Neural cell (in vitro differentiated cells): ENCODE data around the gene STARD5. TPM values are rescaled to one million over a fixed set of nuclear protein-coding genes. Genes with fewer than 3 reads are reported as not detected.

Experiments
- H2AFZ ChIP-seq: fragments of 200-600, 300-800 bp; sonication (generic), shearing (Covaris generic); 2 replicates; pipeline ENCODE4 v1.6.0; 2014; ENCODE audit warnings: low read depth, mild to moderate bottlenecking, antibody characterized with exemption, low read length, moderate library complexity
- H3F3A ChIP-seq: fragments of 200-600 bp; shearing (Covaris generic); 2 replicates; pipeline ENCODE4 v1.6.1; 2016; ENCODE audit warnings: mild to moderate bottlenecking, moderate library complexity, mixed read lengths, antibody characterized with exemption, low read length; ENCODE audit not compliant: insufficient read depth, poor library complexity, severe bottlenecking
- H3K27ac ChIP-seq: fragments of 200-600, 300-800 bp; sonication (generic), shearing (Covaris generic); 2 replicates; pipeline ENCODE4 v1.5.1; 2014; ENCODE audit warnings: mild to moderate bottlenecking, low read length, moderate library complexity
- H3K27me3 ChIP-seq: fragments of 300-800, 200-600 bp; sonication (generic), shearing (Covaris generic); 2 replicates; pipeline ENCODE4 v1.6.0; 2014; ENCODE audit warnings: mild to moderate bottlenecking, low read depth, low read length, moderate library complexity; ENCODE audit not compliant: insufficient read depth
- H3K36me3 ChIP-seq: fragments of 300-800, 200-600 bp; sonication (generic), shearing (Covaris generic); 2 replicates; pipeline ENCODE4 v1.5.1; 2014; ENCODE audit warnings: mild to moderate bottlenecking, antibody characterized with exemption, low read length, moderate library complexity; ENCODE audit not compliant: insufficient read depth
- H3K4me2 ChIP-seq: fragments of 300-800, 200-600 bp; sonication (generic), shearing (Covaris generic); 2 replicates; pipeline ENCODE4 v1.6.0; 2014; ENCODE audit warnings: mild to moderate bottlenecking, low read length
- H3K4me3 ChIP-seq: fragments of 300-800, 200-600 bp; sonication (generic), shearing (Covaris generic); 2 replicates; pipeline ENCODE4 v1.5.1; 2014; ENCODE audit warnings: mild to moderate bottlenecking, low read length, moderate library complexity
- H3K79me2 ChIP-seq: fragments of 200-600 bp; shearing (Covaris generic); replicated peaks from 2 replicates; pipeline ENCODE4 v1.6.0; 2014; ENCODE audit warnings: mild to moderate bottlenecking, low read length, moderate library complexity; ENCODE audit not compliant: insufficient read depth
- H3K9ac ChIP-seq: fragments of 300-800, 200-600 bp; sonication (generic), shearing (Covaris generic); 2 replicates; pipeline ENCODE4 v1.6.1; 2016; ENCODE audit warnings: mild to moderate bottlenecking, low read length, mixed read lengths
- H3K9me2 ChIP-seq: fragments of 200-600 bp; shearing (Covaris generic); 2 replicates; pipeline ENCODE4 v1.6.1; 2016; ENCODE audit warnings: mild to moderate bottlenecking, low read length, mixed read lengths; ENCODE audit not compliant: insufficient read depth
- H3K9me3 ChIP-seq: fragments of 200-600, 300-800 bp; sonication (generic), shearing (Covaris generic); 2 replicates; pipeline ENCODE4 v1.6.1; 2016; ENCODE audit warnings: mild to moderate bottlenecking, mixed run types, low read length, moderate library complexity, mixed read lengths
- H4K20me1 ChIP-seq: fragments of 200-600 bp; shearing (Covaris generic); 2 replicates; pipeline ENCODE4 v1.6.1; 2016; ENCODE audit warnings: mild to moderate bottlenecking, mixed run types; ENCODE audit not compliant: insufficient read depth
- CTCF ChIP-seq: fragments of 450-650 bp; IDR thresholded peaks from 2 replicates; pipeline ENCODE4 v1.5.1; 2014; ENCODE audit warnings: antibody characterized with exemption, mild to moderate bottlenecking, moderate library complexity; ENCODE audit not compliant: poor library complexity, severe bottlenecking
- EP300 ChIP-seq: fragments of 450-650 bp; conservative IDR thresholded peaks from 2 replicates; pipeline ENCODE4 v1.6.1; 2014; ENCODE audit warnings: antibody characterized with exemption, mild to moderate bottlenecking, moderate library complexity; ENCODE audit not compliant: poor library complexity, severe bottlenecking
- EZH2 ChIP-seq: fragments of 200-600, 300-800 bp; shearing (Covaris generic), sonication (generic); IDR thresholded peaks from 2 replicates; pipeline ENCODE4 v1.6.1; 2014; ENCODE audit warnings: antibody characterized with exemption, low read length, borderline replicate concordance, mild to moderate bottlenecking; ENCODE audit not compliant: insufficient read depth, poor library complexity, severe bottlenecking
- MXI1 ChIP-seq: fragments of 450-650 bp; conservative IDR thresholded peaks from 2 replicates; pipeline ENCODE4 v1.6.1; 2014; ENCODE audit warnings: antibody characterized with exemption, mild to moderate bottlenecking; ENCODE audit not compliant: poor library complexity, severe bottlenecking
- POLR2AphosphoS5 ChIP-seq: IDR thresholded peaks from 2 replicates; pipeline ENCODE4 v1.6.1; 2012
- RAD21 ChIP-seq: fragments of 450-650 bp; conservative IDR thresholded peaks from 2 replicates; pipeline ENCODE4 v1.6.1; 2014; ENCODE audit warnings: antibody characterized with exemption, mild to moderate bottlenecking, moderate library complexity
- REST ChIP-seq: IDR thresholded peaks from 2 replicates; pipeline ENCODE4 v1.6.1; 2012; ENCODE audit warnings: borderline replicate concordance
- SMC3 ChIP-seq: fragments of 450-650 bp; conservative IDR thresholded peaks from 2 replicates; pipeline ENCODE4 v1.6.1; 2014; ENCODE audit warnings: antibody characterized with exemption, mild to moderate bottlenecking, moderate library complexity; ENCODE audit not compliant: poor library complexity
- TAF1 ChIP-seq: IDR thresholded peaks from 2 replicates; pipeline ENCODE4 v1.6.1; 2012; ENCODE audit warnings: low read depth
- polyA plus RNA-seq: library from polyadenylated mRNA; depleted of rRNA; stranded (reverse); fragments of >200 nt; gene quantifications from 2 replicates; pipeline ENCODE4 v1.2.3, GENCODE V29; 2014

Gene STARD5
- polyA plus RNA-seq, 1 donor from 2014 or later, result 0.76 TPM

DNA sequence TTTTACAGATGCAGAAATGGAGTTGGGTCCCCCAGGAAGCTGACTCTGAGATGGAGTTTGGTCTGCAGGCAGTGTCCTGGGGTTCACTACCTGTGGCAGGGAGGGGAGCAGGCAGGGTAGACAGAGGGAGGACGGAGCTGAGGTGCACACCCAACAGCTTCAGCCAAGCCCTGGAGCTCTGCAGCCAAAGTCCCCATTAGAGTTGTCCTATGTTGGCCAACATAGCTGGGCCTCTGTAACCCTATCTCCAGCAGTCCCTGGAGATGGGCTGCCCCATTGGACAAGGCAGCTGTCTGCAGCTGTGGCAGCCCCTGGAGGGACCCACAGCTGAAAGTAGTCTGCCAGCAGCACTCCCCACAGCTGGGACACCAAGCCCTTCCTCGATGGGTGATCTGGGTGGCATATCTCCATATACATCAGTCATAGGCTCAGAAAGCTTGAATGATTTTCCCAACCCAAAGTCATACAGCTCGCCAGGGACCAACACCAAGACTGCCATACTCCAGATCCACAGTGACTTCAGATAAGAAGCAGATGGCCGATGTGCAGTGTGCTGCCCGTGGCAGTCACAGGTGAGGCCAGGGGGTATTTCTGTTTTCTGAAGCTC, 31.9 kb downstream of the STARD5 start:
- H3K4me2 ChIP-seq, result no peak overlapping the region
- no peaks in the 10 kb centered on the region for H3K9me3 ChIP-seq

DNA sequence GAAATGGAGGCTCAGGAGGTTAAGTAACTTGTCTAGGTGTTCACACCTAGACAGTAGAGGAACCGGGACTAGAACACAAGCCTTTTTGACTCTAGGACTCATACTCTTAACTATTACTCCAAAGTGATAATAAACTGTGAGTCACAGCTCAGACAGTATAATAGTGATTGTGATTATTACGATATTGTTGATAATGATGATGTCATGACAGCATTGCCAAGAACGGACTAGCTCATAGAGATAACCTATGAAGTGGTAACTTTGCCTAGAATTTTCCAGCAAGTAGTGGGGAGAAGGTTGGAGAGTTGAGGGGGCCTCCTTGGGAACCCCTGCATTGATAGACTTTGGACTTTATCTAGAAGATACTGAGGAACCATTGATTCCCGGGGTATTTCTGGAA, 34.0 kb downstream of the STARD5 start:
- Histone ChIP-seq H3K9me2 (no peaks in the 10 kb centered on the region), H3F3A (no peaks in the 10 kb centered on the region), H3K9ac (no peak overlapping the region), H3K4me3 (no peak overlapping the region), H4K20me1 (no peaks in the 10 kb centered on the region), H2AFZ (no peak overlapping the region), H3K27me3 (no peaks in the 10 kb centered on the region), H3K36me3 (no peaks in the 10 kb centered on the region), H3K4me2 (no peak overlapping the region), H3K9me3 (no peaks in the 10 kb centered on the region), H3K79me2 (no peaks in the 10 kb centered on the region), H3K27ac (no peak overlapping the region)
- TF ChIP-seq POLR2AphosphoS5, result no peak
- TF ChIP-seq MXI1, result no peak
- no peak for TF ChIP-seq CTCF
- no peak for TF ChIP-seq EZH2
- no peak for TF ChIP-seq EP300
- no peak for TF ChIP-seq TAF1
- TF ChIP-seq RAD21, result no peak

More for the DNA sequence above, 31.9 kb downstream of the STARD5 start:
- TF ChIP-seq RAD21 (no peak), EP300 (no peak), CTCF (no peak), MXI1 (no peak), EZH2 (no peak), REST (no peak), POLR2AphosphoS5 (no peak), TAF1 (no peak), SMC3 (no peak)
- Histone ChIP-seq H3K4me3 (no peak overlapping the region), H2AFZ (no peak overlapping the region), H3K9ac (no peak overlapping the region), H3K9me2 (no peaks in the 10 kb centered on the region), H3K27ac (no peak overlapping the region), H3K79me2 (no peaks in the 10 kb centered on the region), H4K20me1 (no peaks in the 10 kb centered on the region), H3K36me3 (no peaks in the 10 kb centered on the region), H3F3A (no peaks in the 10 kb centered on the region), H3K27me3 (no peaks in the 10 kb centered on the region)
